Activated T-helper 2 cell treated with anti-CD3 and anti-CD28 coated beads, Interferon-gamma antibody, Interleukin-2, Interleukin-4, amounts not matched to agents 10 μg/mL and 5 μg/mL and 100 μg/mL, durations not matched to agents 14 hours and 24 hours and 36 hours (primary cell): ENCODE data around the gene ZRANB1. TPM values are rescaled to one million over a fixed set of nuclear protein-coding genes. Genes with fewer than 3 reads are reported as not detected.

Source experiments
- DNase-seq: peaks from one replicate; pipeline ENCODE4 v3.0.0; 2021; ENCODE audit warnings: low spot score
- H3K27ac Mint-ChIP-seq: one replicate; pipeline ENCODE4 v1.8.0; 2021; ENCODE audit warnings: mixed read lengths
- H3K27me3 Mint-ChIP-seq: one replicate; pipeline ENCODE4 v1.8.0; 2021; ENCODE audit warnings: low read depth, mixed read lengths
- H3K36me3 Mint-ChIP-seq: one replicate; pipeline ENCODE4 v1.8.0; 2021; ENCODE audit warnings: low read depth, mixed read lengths
- H3K4me1 Mint-ChIP-seq: one replicate; pipeline ENCODE4 v1.8.0; 2021; ENCODE audit warnings: low read depth, mixed read lengths
- H3K4me3 Mint-ChIP-seq: one replicate; pipeline ENCODE4 v1.8.0; 2021; ENCODE audit warnings: low read depth, mild to moderate bottlenecking, moderate library complexity, mixed read lengths
- H3K9me3 Mint-ChIP-seq: one replicate; pipeline ENCODE4 v1.8.0; 2021; ENCODE audit warnings: mixed read lengths
- intact Hi-C: fragments of 100-400 bp; cut with micrococcal nuclease; formaldehyde crosslinking; loops from one replicate; pipeline ENCODE4 v1.15.1; 2023
- total RNA-seq: library from RNA; stranded (reverse); gene quantifications from 2 replicates; pipeline ENCODE4 v1.2.3, GENCODE V29; 2022

Gene ZRANB1
- total RNA-seq, 1 donor from 2014 or later = 12.1 TPM

GRCh38 chr10:125016611-125017202, 74.8 kb downstream of the ZRANB1 start:
- no peaks in the 10 kb centered on the region for H3K9me3 Mint-ChIP-seq
- H3K4me1 Mint-ChIP-seq = peaks cover 9% of the 10 kb centered on the region
- no peak for DNase-seq
- H3K27ac Mint-ChIP-seq = no peak overlapping the region
- H3K36me3 Mint-ChIP-seq = no peaks in the 10 kb centered on the region
- peaks cover 19% of the 10 kb centered on the region for H3K27me3 Mint-ChIP-seq
- no peak overlapping the region for H3K4me3 Mint-ChIP-seq
- intact Hi-C loops = no loop called here

- no peak for DNase-seq
- Mint-ChIP-seq H3K27me3 (peaks cover 19% of the 10 kb centered on the region), H3K4me1 (peaks cover 9% of the 10 kb centered on the region), H3K9me3 (no peaks in the 10 kb centered on the region), H3K27ac (no peak overlapping the region), H3K4me3 (no peak overlapping the region), H3K36me3 (no peaks in the 10 kb centered on the region)
- intact Hi-C loops = no loop called here
These were observed 75.8 kb downstream of the ZRANB1 start for GRCh38 chr10:125017547-125018298.

- Mint-ChIP-seq H3K27me3 (peaks cover 19% of the 10 kb centered on the region), H3K36me3 (no peaks in the 10 kb centered on the region), H3K27ac (no peak overlapping the region), H3K9me3 (no peaks in the 10 kb centered on the region), H3K4me1 (peaks cover 9% of the 10 kb centered on the region), H3K4me3 (no peak overlapping the region)
- intact Hi-C loops = no loop called here
- no peak for DNase-seq
These were observed 76.7 kb downstream of the ZRANB1 start for GRCh38 chr10:125018576-125019143.

GRCh38 chr10:125020386-125020785, 78.5 kb downstream of the ZRANB1 start:
- H3K9me3 Mint-ChIP-seq = no peaks in the 10 kb centered on the region
- intact Hi-C loops = no loop called here
- H3K27me3 Mint-ChIP-seq = peaks cover 14% of the 10 kb centered on the region

GRCh38 chr10:125020871-125021270, 78.9 kb downstream of the ZRANB1 start:
- intact Hi-C loops = no loop called here
- H3K27ac Mint-ChIP-seq = no peak overlapping the region
- H3K27me3 Mint-ChIP-seq = peaks cover 11% of the 10 kb centered on the region
- H3K4me3 Mint-ChIP-seq = no peak overlapping the region
- no peaks in the 10 kb centered on the region for H3K4me1 Mint-ChIP-seq
- H3K36me3 Mint-ChIP-seq = no peaks in the 10 kb centered on the region
- no peaks in the 10 kb centered on the region for H3K9me3 Mint-ChIP-seq
- DNase-seq = no peak

More at GRCh38 chr10:125020386-125020785, 78.5 kb downstream of the ZRANB1 start:
- Mint-ChIP-seq H3K36me3 (no peaks in the 10 kb centered on the region), H3K4me3 (no peak overlapping the region), H3K27ac (no peak overlapping the region), H3K4me1 (peaks cover 2% of the 10 kb centered on the region)
- DNase-seq = no peak

- Mint-ChIP-seq H3K4me3 (no peak overlapping the region), H3K4me1 (no peaks in the 10 kb centered on the region), H3K27ac (no peak overlapping the region), H3K9me3 (no peaks in the 10 kb centered on the region), H3K36me3 (no peaks in the 10 kb centered on the region), H3K27me3 (peaks cover 8% of the 10 kb centered on the region)
- intact Hi-C loops = no loop called here
- no peak for DNase-seq
These were observed 79.9 kb downstream of the ZRANB1 start for GRCh38 chr10:125021686-125022344.

DNA sequence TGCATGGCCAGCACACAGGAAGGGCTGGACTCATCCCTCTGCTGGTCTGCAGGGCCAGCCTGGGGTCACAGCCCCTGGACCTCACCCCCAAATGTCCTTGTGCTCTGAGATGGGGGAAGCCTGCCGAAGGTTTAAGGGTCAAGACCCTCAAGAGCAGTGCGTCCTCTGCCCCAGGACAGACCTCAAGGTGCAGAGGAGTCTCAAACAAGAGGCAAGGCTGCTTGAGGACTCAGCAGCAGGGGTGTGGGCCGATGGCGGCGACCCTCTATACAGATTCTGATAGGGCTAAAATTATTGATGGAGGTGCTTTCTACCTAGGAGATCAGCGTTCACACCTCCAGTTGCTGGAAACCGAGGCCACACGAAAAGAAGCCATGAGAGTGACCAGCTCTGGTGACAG, 80.7 kb downstream of the ZRANB1 start:
- intact Hi-C loops = no loop called here
- Mint-ChIP-seq H3K4me1 (no peaks in the 10 kb centered on the region), H3K27me3 (peaks cover 6% of the 10 kb centered on the region)

DNA sequence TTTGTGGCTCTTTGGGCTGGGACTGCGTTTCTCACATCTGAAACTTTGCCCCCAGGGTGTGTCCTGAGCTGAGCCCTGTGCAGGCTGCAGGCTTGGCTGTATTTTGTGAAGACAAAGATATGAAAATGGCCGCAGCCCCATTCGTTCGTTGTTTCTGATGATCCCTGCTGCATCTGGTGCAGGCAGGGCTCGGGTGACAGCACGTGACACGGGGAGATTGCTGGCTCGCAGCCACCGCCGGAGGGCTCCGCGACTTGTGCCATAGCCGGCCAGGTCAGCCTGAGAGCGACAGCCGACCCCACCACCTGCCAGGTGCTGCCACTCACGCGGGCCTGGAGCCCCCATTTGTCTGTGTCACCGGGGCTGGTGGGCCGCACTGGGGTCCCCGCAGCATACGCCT, 81.3 kb downstream of the ZRANB1 start:
- Mint-ChIP-seq H3K27me3 (peaks cover 6% of the 10 kb centered on the region), H3K27ac (no peak overlapping the region), H3K36me3 (no peaks in the 10 kb centered on the region), H3K9me3 (no peaks in the 10 kb centered on the region), H3K4me3 (no peak overlapping the region), H3K4me1 (no peaks in the 10 kb centered on the region)
- no peak for DNase-seq
- intact Hi-C loops = no loop called here

More for the DNA sequence above, 80.7 kb downstream of the ZRANB1 start:
- H3K9me3 Mint-ChIP-seq = no peaks in the 10 kb centered on the region
- no peak overlapping the region for H3K27ac Mint-ChIP-seq
- DNase-seq = no peak
- no peak overlapping the region for H3K4me3 Mint-ChIP-seq
- H3K36me3 Mint-ChIP-seq = no peaks in the 10 kb centered on the region

GRCh38 chr10:125023862-125024496, 82.1 kb downstream of the ZRANB1 start:
- Mint-ChIP-seq H3K4me1 (no peaks in the 10 kb centered on the region), H3K27ac (no peak overlapping the region), H3K9me3 (no peaks in the 10 kb centered on the region), H3K4me3 (no peak overlapping the region), H3K36me3 (no peaks in the 10 kb centered on the region), H3K27me3 (peaks cover 4% of the 10 kb centered on the region)
- DNase-seq = no peak
- intact Hi-C loops = no loop called here

DNA sequence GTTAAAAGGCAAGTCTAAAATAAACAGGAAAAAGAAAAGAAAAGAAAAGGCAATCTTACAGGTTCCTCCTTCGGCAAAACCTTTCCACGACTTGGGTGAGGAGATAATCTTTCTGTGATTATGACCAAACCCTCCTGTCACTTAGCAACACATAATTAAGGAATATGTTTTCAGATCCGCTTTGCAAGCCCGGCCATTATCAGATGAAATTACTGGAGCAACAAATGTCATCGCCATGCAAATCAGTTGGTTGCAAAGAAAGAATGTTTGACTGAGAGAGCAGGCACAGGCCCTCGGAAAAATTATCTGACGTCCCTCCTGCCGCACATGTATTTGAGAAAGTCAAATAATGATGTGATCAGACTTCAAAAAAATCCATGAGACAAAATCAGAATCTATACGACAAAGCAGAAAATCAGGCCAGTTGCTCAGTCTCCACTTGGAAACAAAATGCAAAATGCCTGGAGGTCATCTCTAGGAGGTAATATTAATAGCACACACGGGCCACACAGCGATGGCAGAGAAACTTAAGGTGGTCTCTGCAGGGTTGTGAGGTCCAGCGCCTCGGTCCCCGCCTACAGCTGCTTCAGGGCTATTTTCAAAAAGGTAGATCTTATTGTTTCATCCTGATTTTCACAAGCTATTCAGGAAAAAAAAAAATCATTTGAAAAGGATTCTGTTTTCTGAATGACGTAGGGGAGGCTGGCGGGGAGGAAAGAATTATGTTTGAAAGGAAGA, 82.7 kb downstream of the ZRANB1 start:
- Mint-ChIP-seq H3K36me3 (no peaks in the 10 kb centered on the region), H3K27me3 (peaks cover under 1% of the 10 kb centered on the region), H3K4me1 (no peaks in the 10 kb centered on the region), H3K4me3 (no peak overlapping the region), H3K27ac (no peak overlapping the region), H3K9me3 (no peaks in the 10 kb centered on the region)
- no peak for DNase-seq
- intact Hi-C loops = no loop called here

DNA sequence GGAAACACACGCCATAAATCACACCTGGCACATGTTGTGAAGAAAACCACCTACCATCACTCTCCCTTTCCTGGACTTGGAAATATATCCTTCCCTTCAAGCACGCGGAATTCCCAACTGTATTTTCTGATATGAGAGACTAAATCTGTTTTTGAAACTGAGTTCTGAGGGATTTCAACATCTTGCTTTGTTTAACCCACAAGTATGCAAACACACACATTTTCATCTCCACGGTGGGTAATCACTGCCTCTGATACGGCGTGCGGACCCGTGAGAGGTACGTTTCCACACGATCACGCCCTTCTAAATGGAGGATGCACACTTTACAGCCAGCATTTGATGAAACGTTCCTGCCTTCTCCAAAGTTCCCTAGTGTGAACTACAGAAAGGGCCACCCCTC, 83.4 kb downstream of the ZRANB1 start:
- Mint-ChIP-seq H3K36me3 (no peaks in the 10 kb centered on the region), H3K27me3 (no peaks in the 10 kb centered on the region), H3K4me3 (no peak overlapping the region), H3K4me1 (no peaks in the 10 kb centered on the region), H3K27ac (no peak overlapping the region), H3K9me3 (no peaks in the 10 kb centered on the region)
- intact Hi-C loops = no loop called here
- no peak for DNase-seq
